ENCODE data around the gene MICAL2. TPM values are rescaled to one million over a fixed set of nuclear protein-coding genes. Genes with fewer than 3 reads are reported as not detected.

The MICAL2 gene
- total and polyA plus RNA-seq, 2 of the 13 experiments (the other 11 are each of a cell fraction or from before 2014, with no cell fraction given) = 0.78 to 1.1 TPM

DNA sequence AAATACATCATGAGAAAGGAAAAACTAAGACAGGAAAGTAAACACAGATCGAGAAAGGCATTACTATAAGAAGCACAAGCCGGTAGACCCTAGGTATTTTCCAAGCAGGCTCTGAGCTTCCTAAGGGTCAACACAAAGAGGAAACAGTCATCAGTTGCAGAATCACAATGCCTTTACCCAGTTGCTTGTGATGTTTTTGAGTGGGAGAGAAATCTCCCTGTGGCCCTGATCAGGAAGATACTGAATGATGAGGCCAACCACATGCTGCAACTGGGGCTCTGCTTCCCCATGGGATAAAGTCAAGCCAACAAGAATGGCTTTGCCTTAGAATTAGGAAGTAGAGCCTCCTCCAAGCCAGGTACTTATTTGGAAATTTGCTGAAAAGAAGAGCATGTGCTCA, 132.6 kb downstream of the MICAL2 start:
- H3K27ac ChIP-seq (ENCODE audit: extremely low read length, insufficient read depth, low read length) = no peak overlapping the region
- POLR2A ChIA-PET = no interaction called here
- in situ Hi-C loops (cut with HindIII; ENCODE audit: extremely low pct_ligation_motif_present, low pct_unique_long_range_greater_than_20kb) (no loop called here), intact Hi-C loops (cut with micrococcal nuclease; ENCODE audit: unreplicated experiment) (no loop called here)
- no peak for FAIRE-seq
- no peak for ATAC-seq
- no peak for DNase-seq (ENCODE audit: low spot score)
- H3K4me3 ChIP-seq (replicated peaks in 1 of 3; ENCODE audit: insufficient read depth in 1 of 3, low read depth in 2 of 3, low read length in 3 of 3) = no peak overlapping the region
- no peak for TF ChIP-seq SRSF1 (optimal IDR thresholded peaks at IDR 0.05; ENCODE audit: low read depth, low read length)
- TF ChIP-seq ZNF337 (CRISPR knock-in tag; IDR thresholded peaks at IDR 0.05; ENCODE audit: borderline replicate concordance, low read depth) = no peak
- TF ChIP-seq SAFB2 (CRISPR knock-in tag; IDR thresholded peaks at IDR 0.05; ENCODE audit: borderline replicate concordance, low read depth) = no peak
- TF ChIP-seq ZNF652 (CRISPR knock-in tag; IDR thresholded peaks at IDR 0.05; ENCODE audit: borderline replicate concordance, low read depth) = no peak
- no peak for TF ChIP-seq FLYWCH1 (CRISPR knock-in tag; IDR thresholded peaks at IDR 0.05)
- no peak for TF ChIP-seq NR3C1 (CRISPR knock-in tag; IDR thresholded peaks at IDR 0.05)
- no peak for TF ChIP-seq ZBTB38 (CRISPR knock-in tag; IDR thresholded peaks at IDR 0.05)
- no peak for TF ChIP-seq MED13 (CRISPR knock-in tag; IDR thresholded peaks at IDR 0.05)
- TF ChIP-seq NFAT5 (CRISPR knock-in tag; IDR thresholded peaks at IDR 0.05) = no peak
- TF ChIP-seq ZNF761 (CRISPR knock-in tag; conservative IDR thresholded peaks at IDR 0.05) = no peak
- no peak for TF ChIP-seq ZFY (CRISPR knock-in tag; IDR thresholded peaks at IDR 0.05)
- TF ChIP-seq, protein P1, sequence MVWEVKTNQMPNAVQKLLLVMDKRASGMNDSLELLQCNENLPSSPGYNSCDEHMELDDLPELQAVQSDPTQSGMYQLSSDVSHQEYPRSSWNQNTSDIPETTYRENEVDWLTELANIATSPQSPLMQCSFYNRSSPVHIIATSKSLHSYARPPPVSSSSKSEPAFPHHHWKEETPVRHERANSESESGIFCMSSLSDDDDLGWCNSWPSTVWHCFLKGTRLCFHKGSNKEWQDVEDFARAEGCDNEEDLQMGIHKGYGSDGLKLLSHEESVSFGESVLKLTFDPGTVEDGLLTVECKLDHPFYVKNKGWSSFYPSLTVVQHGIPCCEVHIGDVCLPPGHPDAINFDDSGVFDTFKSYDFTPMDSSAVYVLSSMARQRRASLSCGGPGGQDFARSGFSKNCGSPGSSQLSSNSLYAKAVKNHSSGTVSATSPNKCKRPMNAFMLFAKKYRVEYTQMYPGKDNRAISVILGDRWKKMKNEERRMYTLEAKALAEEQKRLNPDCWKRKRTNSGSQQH (CRISPR knock-in tag; IDR thresholded peaks at IDR 0.05; ENCODE audit: low read depth) = no peak
- no peak for TF ChIP-seq SSRP1 (CRISPR knock-in tag; IDR thresholded peaks at IDR 0.05)
- no peak for TF ChIP-seq HNF4G (IDR thresholded peaks at IDR 0.05; ENCODE audit: borderline replicate concordance, low read depth, low read length)
- no peak for TF ChIP-seq HNF4G (CRISPR knock-in tag; IDR thresholded peaks at IDR 0.05; ENCODE audit: borderline replicate concordance, low read depth)
- TF ChIP-seq TCF12 (IDR thresholded peaks at IDR 0.05) = no peak
- no peak for TF ChIP-seq TCF12 (CRISPR knock-in tag; IDR thresholded peaks at IDR 0.05)
- no peak for TF ChIP-seq CBFB (CRISPR knock-in tag; IDR thresholded peaks at IDR 0.05)
- TF ChIP-seq, protein P2, sequence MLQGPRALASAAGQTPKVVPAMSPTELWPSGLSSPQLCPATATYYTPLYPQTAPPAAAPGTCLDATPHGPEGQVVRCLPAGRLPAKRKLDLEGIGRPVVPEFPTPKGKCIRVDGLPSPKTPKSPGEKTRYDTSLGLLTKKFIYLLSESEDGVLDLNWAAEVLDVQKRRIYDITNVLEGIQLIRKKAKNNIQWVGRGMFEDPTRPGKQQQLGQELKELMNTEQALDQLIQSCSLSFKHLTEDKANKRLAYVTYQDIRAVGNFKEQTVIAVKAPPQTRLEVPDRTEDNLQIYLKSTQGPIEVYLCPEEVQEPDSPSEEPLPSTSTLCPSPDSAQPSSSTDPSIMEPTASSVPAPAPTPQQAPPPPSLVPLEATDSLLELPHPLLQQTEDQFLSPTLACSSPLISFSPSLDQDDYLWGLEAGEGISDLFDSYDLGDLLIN (CRISPR knock-in tag; IDR thresholded peaks at IDR 0.05; ENCODE audit: borderline replicate concordance) = no peak
- TF ChIP-seq ZNF274 (CRISPR knock-in tag; IDR thresholded peaks at IDR 0.05) = no peak
- TF ChIP-seq SMAD9 (CRISPR knock-in tag; IDR thresholded peaks at IDR 0.05) = no peak
- H3K79me2 ChIP-seq (ENCODE audit: insufficient read depth, low read length) = no peaks in the 10 kb centered on the region
- H3K27me3 ChIP-seq (ENCODE audit: control insufficient read depth in 1 of 2, insufficient read depth in 2 of 2, low read length in 2 of 2) = no peaks in the 10 kb centered on the region
- 83% methylated on average over 2 of the region's 2 CpGs for WGBS (ENCODE audit: low lambda C conversion rate)
- H3K4me1 ChIP-seq (ENCODE audit: insufficient read depth, low read length) = peaks cover 15% of the 10 kb centered on the region
- CTCF ChIA-PET (ENCODE audit: low intra/inter-chr PET ratio, low total read pairs) = no interaction called here
- no TSS peak for BruUV-seq (replicated peaks)
- H3K4me2 ChIP-seq (ENCODE audit: low read depth, low read length) = no peak overlapping the region
- no peak overlapping the region for H3K9ac ChIP-seq (ENCODE audit: insufficient read depth, low read depth, low read length)
- no peak overlapping the region for H2AFZ ChIP-seq (ENCODE audit: low read length)
- H4K20me1 ChIP-seq (ENCODE audit: insufficient read depth, low read length) = no peaks in the 10 kb centered on the region
- H3K36me3 ChIP-seq (replicated peaks in 1 of 2; ENCODE audit: control insufficient read depth in 1 of 2, insufficient read depth in 2 of 2, low read length in 2 of 2) = no peaks in the 10 kb centered on the region
- no peaks in the 10 kb centered on the region for H3K9me3 ChIP-seq (ENCODE audit: low read length)
